Liver (tissue), 3 donors: ENCODE measurements around the gene ASAP2.

ENCODE experiments used
- ATF3 ChIP-seq: IDR thresholded peaks from 2 replicates; pipeline ENCODE4 v1.6.1; 2016; ENCODE audit warnings: antibody characterized with exemption
- CTCF ChIP-seq: fragments of 150-350 bp; IDR thresholded peaks from 2 replicates; pipeline ENCODE4 v1.5.1; 2017; ENCODE audit warnings: improper control_type of control experiment, low read depth, low read length; ENCODE audit not compliant: missing input control
- EGR1 ChIP-seq, 2 donors: IDR thresholded peaks; 2 replicates each; pipeline ENCODE4 v1.6.1; 2016 to 2018; ENCODE audit warnings: antibody characterized with exemption in 2 of 2, low read depth in 2 of 2
- FOXA1 ChIP-seq: IDR thresholded peaks from 2 replicates; pipeline ENCODE4 v1.6.1; 2016; ENCODE audit warnings: antibody characterized with exemption
- GABPA ChIP-seq, 2 donors: IDR thresholded peaks in 1 of 2; conservative IDR thresholded peaks in 1 of 2; 2 replicates each; pipeline ENCODE4 v1.6.1; 2016; ENCODE audit warnings: antibody characterized with exemption in 2 of 2, mild to moderate bottlenecking in 1 of 2, moderate library complexity in 1 of 2
- HNF4A ChIP-seq, 2 donors: conservative IDR thresholded peaks; 2 replicates each; pipeline ENCODE4 v1.6.1; 2016; ENCODE audit warnings: antibody characterized with exemption in 2 of 2, mild to moderate bottlenecking in 2 of 2
- JUND ChIP-seq, 2 donors: IDR thresholded peaks; 2 replicates each; pipeline ENCODE4 v1.6.1; 2016; ENCODE audit warnings: antibody characterized with exemption in 2 of 2
- RAD21 ChIP-seq, 2 donors: IDR thresholded peaks; 2 replicates each; pipeline ENCODE4 v1.6.1; 2016; ENCODE audit warnings: antibody characterized with exemption in 2 of 2, mild to moderate bottlenecking in 2 of 2
- REST ChIP-seq: IDR thresholded peaks from 2 replicates; pipeline ENCODE4 v1.6.1; 2016; ENCODE audit warnings: antibody characterized with exemption, mild to moderate bottlenecking
- SP1 ChIP-seq: IDR thresholded peaks from 2 replicates; pipeline ENCODE4 v1.6.1; 2018; ENCODE audit warnings: antibody characterized with exemption, mild to moderate bottlenecking
- TAF1 ChIP-seq: conservative IDR thresholded peaks from 2 replicates; pipeline ENCODE4 v1.6.1; 2016; ENCODE audit warnings: antibody characterized with exemption, mild to moderate bottlenecking
- YY1 ChIP-seq: IDR thresholded peaks from 2 replicates; pipeline ENCODE4 v1.6.1; 2016; ENCODE audit warnings: antibody characterized with exemption, mild to moderate bottlenecking
- ZBTB33 ChIP-seq: IDR thresholded peaks from 2 replicates; pipeline ENCODE4 v1.6.1; 2016; ENCODE audit warnings: antibody characterized with exemption
- TF ChIP-seq, protein P1 (sequence below): IDR thresholded peaks from 2 replicates; pipeline ENCODE4 v1.6.1; 2016; ENCODE audit warnings: antibody characterized with exemption
- donor health status: healthy.
- donor health status: healthy.

GRCh38 chr2:9377461-9378097, 171.0 kb downstream of the ASAP2 start:
- no peak for TF ChIP-seq CTCF
- no peak for TF ChIP-seq YY1
- TF ChIP-seq, protein P1, sequence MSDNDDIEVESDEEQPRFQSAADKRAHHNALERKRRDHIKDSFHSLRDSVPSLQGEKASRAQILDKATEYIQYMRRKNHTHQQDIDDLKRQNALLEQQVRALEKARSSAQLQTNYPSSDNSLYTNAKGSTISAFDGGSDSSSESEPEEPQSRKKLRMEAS = no peak
- no peak for TF ChIP-seq TAF1
- no peak for TF ChIP-seq RAD21 (IDR thresholded peaks at IDR 0.05)
- TF ChIP-seq JUND (IDR thresholded peaks at IDR 0.05) = no peak
- TF ChIP-seq FOXA1 = no peak
- TF ChIP-seq ATF3 = no peak
- TF ChIP-seq REST = no peak
- no peak for TF ChIP-seq EGR1 (IDR thresholded peaks at IDR 0.05; ENCODE audit: low read depth in 2 of 2)
- TF ChIP-seq HNF4A (conservative IDR thresholded peaks at IDR 0.05) = no peak
- TF ChIP-seq GABPA (IDR thresholded peaks at IDR 0.05 in 1 of 2, conservative IDR thresholded peaks at IDR 0.05 in 1 of 2) = no peak
- TF ChIP-seq ZBTB33 = no peak
- no peak for TF ChIP-seq SP1
